ENCODE measurements around the gene ZNF213. TPM values are rescaled to one million over a fixed set of nuclear protein-coding genes. Genes with fewer than 3 reads are reported as not detected.
A peak's percentile ranks its signal among the peaks of the same experiment; 100 is the strongest.

The ZNF213 gene
- total and polyA plus RNA-seq, 2 experiments from 2014 or later, result 7.5 to 10.1 TPM

DNA sequence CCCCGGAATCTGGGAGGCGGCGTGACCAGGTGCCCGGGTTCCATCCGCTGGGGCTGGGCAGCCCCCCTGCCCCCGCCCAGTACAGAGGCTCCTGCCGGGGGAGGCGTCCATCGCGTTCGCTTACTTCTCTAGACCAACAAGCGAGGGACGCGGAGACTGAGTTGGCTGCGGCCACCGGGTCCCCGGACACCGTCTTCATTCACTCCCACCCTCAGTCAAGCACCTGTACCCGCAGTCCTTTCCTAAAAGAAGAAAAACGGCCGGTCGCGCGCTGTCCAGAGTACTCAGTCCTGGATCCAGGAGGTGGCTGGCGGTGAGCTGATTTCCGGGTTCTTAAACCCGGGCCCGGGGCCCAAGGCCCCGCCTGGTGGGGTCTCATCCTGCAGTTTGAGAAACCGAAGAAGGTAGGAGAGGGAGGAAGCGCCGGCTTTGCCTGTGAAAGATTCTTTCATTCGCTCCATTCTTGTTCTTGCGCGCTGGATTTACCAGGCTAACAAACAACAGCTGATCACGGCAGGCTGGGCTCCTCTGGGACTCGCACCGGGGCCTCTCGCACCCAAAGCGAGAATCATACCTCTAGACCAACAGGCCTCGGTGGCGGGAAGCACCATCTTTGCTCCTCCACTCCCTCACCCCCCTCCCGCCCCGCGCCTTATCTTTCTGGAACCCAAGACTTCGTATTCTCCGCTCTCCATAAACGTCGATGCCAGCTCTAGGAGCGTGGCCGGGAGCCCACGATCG, 35.8 kb downstream of the ZNF213 start:
- Histone ChIP-seq H3K4me1 (ENCODE audit: low read depth) (no peaks in the 10 kb centered on the region), H3K27ac (no peak overlapping the region), H3K9me3 (ENCODE audit: low read depth) (no peaks in the 10 kb centered on the region), H3K27me3 (peaks cover 90% of the 10 kb centered on the region), H3K36me3 (no peaks in the 10 kb centered on the region), H3K4me3 (no peak overlapping the region)
- peak in 1 of 2 donors; percentile 66 for DNase-seq (ENCODE audit: low read depth in 1 of 2, low spot score in 1 of 2)
- TF ChIP-seq CTCF (IDR thresholded peaks at IDR 0.05; ENCODE audit: low read depth, low read length), result no peak

DNA sequence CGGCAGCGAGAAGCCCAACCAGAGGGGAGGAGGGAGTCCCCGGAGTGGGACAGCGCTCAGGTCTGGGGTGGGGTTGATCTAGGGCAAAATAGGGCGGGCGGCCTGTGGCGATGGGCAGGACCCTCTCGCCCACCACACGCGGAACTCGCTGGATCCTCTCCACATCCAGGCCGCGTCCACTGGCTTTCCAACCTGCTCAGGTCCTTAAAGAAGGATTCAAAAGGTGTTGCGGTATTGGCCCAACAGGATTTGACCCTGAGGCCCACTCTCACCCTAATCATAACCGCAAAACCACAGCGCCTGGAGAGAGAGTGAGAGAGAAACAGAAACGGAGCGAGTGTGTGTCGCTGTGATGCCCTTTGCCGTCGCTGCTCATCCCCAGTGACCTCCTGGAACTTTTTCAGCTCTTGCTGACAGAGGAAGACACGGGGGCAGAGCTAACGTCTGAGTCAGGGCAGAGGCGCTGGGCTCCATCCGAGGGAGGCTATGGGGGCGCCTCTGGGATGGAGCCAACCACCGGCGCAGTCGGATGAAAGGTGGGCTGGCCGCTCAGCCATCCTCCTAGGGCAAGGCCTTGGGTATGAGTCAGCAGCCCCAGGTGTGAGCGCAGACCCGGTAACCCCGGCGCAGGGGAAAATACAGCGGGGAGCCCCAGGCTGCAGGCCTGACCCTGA, 36.5 kb downstream of the ZNF213 start:
- no peaks in the 10 kb centered on the region for H3K4me1 ChIP-seq (ENCODE audit: low read depth)
- H3K36me3 ChIP-seq, result no peaks in the 10 kb centered on the region
- peaks cover 96% of the 10 kb centered on the region for H3K27me3 ChIP-seq
- H3K27ac ChIP-seq, result no peak overlapping the region
- no peaks in the 10 kb centered on the region for H3K9me3 ChIP-seq (ENCODE audit: low read depth)
- no peak for DNase-seq (ENCODE audit: low read depth in 1 of 2, low spot score in 1 of 2)
- TF ChIP-seq CTCF (IDR thresholded peaks at IDR 0.05; ENCODE audit: low read depth, low read length), result no peak
- H3K4me3 ChIP-seq, result no peak overlapping the region

GRCh38 chr16:3171855-3172593, 37.2 kb downstream of the ZNF213 start:
- Histone ChIP-seq H3K27me3 (peaks cover 97% of the 10 kb centered on the region), H3K36me3 (no peaks in the 10 kb centered on the region), H3K9me3 (ENCODE audit: low read depth) (no peaks in the 10 kb centered on the region), H3K4me3 (no peak overlapping the region), H3K4me1 (ENCODE audit: low read depth) (no peaks in the 10 kb centered on the region), H3K27ac (no peak overlapping the region)
- TF ChIP-seq CTCF (IDR thresholded peaks at IDR 0.05; ENCODE audit: low read depth, low read length), result no peak
- DNase-seq (ENCODE audit: low read depth in 1 of 2, low spot score in 1 of 2), result no peak

- peaks cover 100% of the 10 kb centered on the region for H3K27me3 ChIP-seq
- no peaks in the 10 kb centered on the region for H3K36me3 ChIP-seq
- no peaks in the 10 kb centered on the region for H3K4me1 ChIP-seq (ENCODE audit: low read depth)
- TF ChIP-seq CTCF (IDR thresholded peaks at IDR 0.05; ENCODE audit: low read depth, low read length), result peak; percentile 50
- H3K4me3 ChIP-seq, result no peak overlapping the region
- H3K27ac ChIP-seq, result no peak overlapping the region
- H3K9me3 ChIP-seq (ENCODE audit: low read depth), result no peaks in the 10 kb centered on the region
- peak in 1 of 2 donors; percentile 35 for DNase-seq (ENCODE audit: low read depth in 1 of 2, low spot score in 1 of 2)
These were observed 39.2 kb downstream of the ZNF213 start for GRCh38 chr16:3173892-3174617.

- Histone ChIP-seq H3K27me3 (peaks cover 100% of the 10 kb centered on the region), H3K9me3 (ENCODE audit: low read depth) (no peaks in the 10 kb centered on the region), H3K36me3 (no peaks in the 10 kb centered on the region), H3K4me3 (no peak overlapping the region), H3K27ac (no peak overlapping the region), H3K4me1 (ENCODE audit: low read depth) (no peaks in the 10 kb centered on the region)
- TF ChIP-seq CTCF (IDR thresholded peaks at IDR 0.05; ENCODE audit: low read depth, low read length), result no peak
- DNase-seq (ENCODE audit: low read depth in 1 of 2, low spot score in 1 of 2), result no peak
These were observed 39.9 kb downstream of the ZNF213 start for GRCh38 chr16:3174618-3175148.
